Measurements from ENCODE around the gene SLC9A9. TPM values are rescaled to one million over a fixed set of nuclear protein-coding genes. Genes with fewer than 3 reads are reported as not detected.

The SLC9A9 gene
- total and polyA plus RNA-seq, 10 of the 15 experiments (the other 5 are each of a cell fraction or from before 2014, with no cell fraction given), result 3.5 to 14.2 (median 9.3) TPM

- ATAC-seq, result no peak
- no peak for FAIRE-seq
- Histone ChIP-seq H3K4me3 (no peak overlapping the region), H3K79me2 (ENCODE audit: control insufficient read depth, insufficient read depth, low read length) (no peaks in the 10 kb centered on the region), H3K9me3 (replicated peaks; ENCODE audit: control insufficient read depth, insufficient read depth, low read length) (no peaks in the 10 kb centered on the region), H3K27me3 (replicated peaks in 1 of 2; ENCODE audit: control insufficient read depth in 2 of 2, insufficient read depth in 2 of 2, low read length in 1 of 2) (no peaks in the 10 kb centered on the region), H3K4me1 (ENCODE audit: control insufficient read depth, insufficient read depth, low read length) (peaks cover 15% of the 10 kb centered on the region), H4K20me1 (ENCODE audit: control insufficient read depth, insufficient read depth) (no peaks in the 10 kb centered on the region), H3K27ac (ENCODE audit: control insufficient read depth, insufficient read depth) (no peak overlapping the region), H3K9ac (ENCODE audit: control insufficient read depth, insufficient read depth, low read length) (no peak overlapping the region), H2AFZ (ENCODE audit: control insufficient read depth, low read depth, low read length) (no peak overlapping the region), H3K4me2 (ENCODE audit: control insufficient read depth, insufficient read depth) (no peak overlapping the region), H3K36me3 (ENCODE audit: control insufficient read depth in 2 of 2, insufficient read depth in 2 of 2, low read length in 1 of 2) (no peaks in the 10 kb centered on the region)
- intact Hi-C loops (cut with micrococcal nuclease; ENCODE audit: unreplicated experiment), result no loop called here
- DNase-seq (ENCODE audit: low read depth, low spot score), result no peak
- CTCF ChIA-PET, result interaction anchor here (0.6 to 1.2 kb wide), 3 partner anchors 13 to 227 kb away, joined by 3 to 5 read pairs (median 3); no protein-coding TSS in a partner anchor
- WGBS (ENCODE audit: insufficient coverage, insufficient replicate concordance, low lambda C conversion rate, missing lambda C conversion rate), result 83% methylated on average over 5 of the region's 5 CpGs
- in situ Hi-C loops (cut with MboI), result no loop called here
- SMC1A ChIA-PET (ENCODE audit: uncharacterized antibody, unreplicated experiment), result no interaction called here
- POLR2A ChIA-PET, result no interaction called here
- TF ChIP-seq, protein P1, sequence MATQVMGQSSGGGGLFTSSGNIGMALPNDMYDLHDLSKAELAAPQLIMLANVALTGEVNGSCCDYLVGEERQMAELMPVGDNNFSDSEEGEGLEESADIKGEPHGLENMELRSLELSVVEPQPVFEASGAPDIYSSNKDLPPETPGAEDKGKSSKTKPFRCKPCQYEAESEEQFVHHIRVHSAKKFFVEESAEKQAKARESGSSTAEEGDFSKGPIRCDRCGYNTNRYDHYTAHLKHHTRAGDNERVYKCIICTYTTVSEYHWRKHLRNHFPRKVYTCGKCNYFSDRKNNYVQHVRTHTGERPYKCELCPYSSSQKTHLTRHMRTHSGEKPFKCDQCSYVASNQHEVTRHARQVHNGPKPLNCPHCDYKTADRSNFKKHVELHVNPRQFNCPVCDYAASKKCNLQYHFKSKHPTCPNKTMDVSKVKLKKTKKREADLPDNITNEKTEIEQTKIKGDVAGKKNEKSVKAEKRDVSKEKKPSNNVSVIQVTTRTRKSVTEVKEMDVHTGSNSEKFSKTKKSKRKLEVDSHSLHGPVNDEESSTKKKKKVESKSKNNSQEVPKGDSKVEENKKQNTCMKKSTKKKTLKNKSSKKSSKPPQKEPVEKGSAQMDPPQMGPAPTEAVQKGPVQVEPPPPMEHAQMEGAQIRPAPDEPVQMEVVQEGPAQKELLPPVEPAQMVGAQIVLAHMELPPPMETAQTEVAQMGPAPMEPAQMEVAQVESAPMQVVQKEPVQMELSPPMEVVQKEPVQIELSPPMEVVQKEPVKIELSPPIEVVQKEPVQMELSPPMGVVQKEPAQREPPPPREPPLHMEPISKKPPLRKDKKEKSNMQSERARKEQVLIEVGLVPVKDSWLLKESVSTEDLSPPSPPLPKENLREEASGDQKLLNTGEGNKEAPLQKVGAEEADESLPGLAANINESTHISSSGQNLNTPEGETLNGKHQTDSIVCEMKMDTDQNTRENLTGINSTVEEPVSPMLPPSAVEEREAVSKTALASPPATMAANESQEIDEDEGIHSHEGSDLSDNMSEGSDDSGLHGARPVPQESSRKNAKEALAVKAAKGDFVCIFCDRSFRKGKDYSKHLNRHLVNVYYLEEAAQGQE (IDR thresholded peaks at IDR 0.05; ENCODE audit: low read depth, low read length), result no peak
- TF ChIP-seq CBX3 (IDR thresholded peaks at IDR 0.05; ENCODE audit: borderline replicate concordance, low read depth) (no peak), YY1 (IDR thresholded peaks at IDR 0.05; ENCODE audit: low read depth, low read length) (no peak), RELB (IDR thresholded peaks at IDR 0.05; ENCODE audit: low read depth) (no peak), NR2C1 (IDR thresholded peaks at IDR 0.05) (no peak), BCL11A (IDR thresholded peaks at IDR 0.05; ENCODE audit: low read depth, low read length) (no peak), POLR2A (IDR thresholded peaks at IDR 0.05; ENCODE audit: low read depth, low read length) (no peak), TBL1XR1 (IDR thresholded peaks at IDR 0.05; ENCODE audit: low read depth, low read length) (no peak), ZBTB11 (CRISPR knock-in tag; IDR thresholded peaks at IDR 0.05) (no peak)
- BruUV-seq (replicated peaks), result no TSS peak
- RAD21 ChIA-PET (ENCODE audit: unreplicated experiment), result no interaction called here
Observed at GRCh38 chr3:143447491-143447890, 400.8 kb downstream of the SLC9A9 start.
